Measurements from ENCODE around the gene FGFRL1. TPM values are rescaled to one million over a fixed set of nuclear protein-coding genes. Genes with fewer than 3 reads are reported as not detected.

The FGFRL1 gene
- total and polyA plus RNA-seq, 2 of the 13 experiments (the other 11 are each of a cell fraction or from before 2014, with no cell fraction given) = 19.1 to 30.6 TPM

GRCh38 chr4:1033840-1034551, 22.6 kb downstream of the FGFRL1 start (continued):
- TF ChIP-seq FOXO4 (CRISPR knock-in tag; conservative IDR thresholded peaks at IDR 0.05) (no peak), ZNF33B (CRISPR knock-in tag; IDR thresholded peaks at IDR 0.05) (no peak), HIC2 (CRISPR knock-in tag; IDR thresholded peaks at IDR 0.05; ENCODE audit: low read depth) (no peak), ZNF121 (CRISPR knock-in tag; IDR thresholded peaks at IDR 0.05) (no peak), ZFX (CRISPR knock-in tag; IDR thresholded peaks at IDR 0.05; ENCODE audit: low read depth) (peak; percentile 24; the same call in 1 of the 2 replicates), FIP1L1 (IDR thresholded peaks at IDR 0.05; ENCODE audit: borderline replicate concordance, insufficient read depth, low read depth, low read length) (no peak), CREBL2 (CRISPR knock-in tag; IDR thresholded peaks at IDR 0.05; ENCODE audit: borderline replicate concordance) (no peak), PTBP1 (IDR thresholded peaks at IDR 0.05; ENCODE audit: low read depth, low read length, poor library complexity, severe bottlenecking) (no peak), KLF12 (CRISPR knock-in tag; IDR thresholded peaks at IDR 0.05; ENCODE audit: borderline replicate concordance) (no peak), SYNCRIP (IDR thresholded peaks at IDR 0.05; ENCODE audit: insufficient read depth, low read depth, low read length) (no peak), ZNF292 (CRISPR knock-in tag; IDR thresholded peaks at IDR 0.05; ENCODE audit: borderline replicate concordance, low read depth) (no peak), GTF2F1 (IDR thresholded peaks at IDR 0.05; ENCODE audit: low read length) (no peak), ZNF205 (CRISPR knock-in tag; IDR thresholded peaks at IDR 0.05) (no peak), POGK (CRISPR knock-in tag; conservative IDR thresholded peaks at IDR 0.05) (no peak), ZBED4 (CRISPR knock-in tag; IDR thresholded peaks at IDR 0.05; ENCODE audit: borderline replicate concordance) (no peak), GTF3A (CRISPR knock-in tag; conservative IDR thresholded peaks at IDR 0.05) (no peak), ZNF263 (CRISPR knock-in tag; IDR thresholded peaks at IDR 0.05) (peak; percentile 74), ZNF512 (CRISPR knock-in tag; IDR thresholded peaks at IDR 0.05) (no peak)

All from HepG2 (cell line).